ENCODE measurements around the gene SRGAP1. TPM values are rescaled to one million over a fixed set of nuclear protein-coding genes. Genes with fewer than 3 reads are reported as not detected.

The SRGAP1 gene
- total and polyA plus RNA-seq, 9 of the 15 experiments (the other 6 are each of a cell fraction or from before 2014, with no cell fraction given): 0.01 to 0.13 (median 0.04) TPM; not detected in 3

- TF ChIP-seq MYC (IDR thresholded peaks at IDR 0.05; ENCODE audit: low read depth, low read length): no peak
- TF ChIP-seq MYC (CRISPR knock-in tag; IDR thresholded peaks at IDR 0.05; ENCODE audit: borderline replicate concordance, low read depth): no peak
- TF ChIP-seq E2F5 (CRISPR knock-in tag; IDR thresholded peaks at IDR 0.05): no peak
These were observed 93.1 kb downstream of the SRGAP1 start (continued) for GRCh38 chr12:63937378-63938316.

- no peak overlapping the region for H3K9ac ChIP-seq (ENCODE audit: insufficient read depth in 1 of 2, low read depth in 2 of 2, low read length in 2 of 2)
- no peaks in the 10 kb centered on the region for H4K20me1 ChIP-seq (replicated peaks; ENCODE audit: control insufficient read depth, insufficient read depth, low read length)
- no TSS peak for BruUV-seq (replicated peaks)
- no peaks in the 10 kb centered on the region for H3K9me3 ChIP-seq (replicated peaks; ENCODE audit: control insufficient read depth, insufficient read depth, low read depth, low read length)
- in situ Hi-C loops (cut with MboI) (no loop called here), intact Hi-C loops (cut with micrococcal nuclease) (no loop called here)
- 1% methylated on average over 7 of the region's 7 CpGs for WGBS (ENCODE audit: insufficient coverage, low coverage, missing lambda C conversion rate)
- no peaks in the 10 kb centered on the region for H3K79me2 ChIP-seq (ENCODE audit: control insufficient read depth, insufficient read depth, low read length)
- ChIA-PET POLR2A (no interaction called here), CTCF (ENCODE audit: low intra/inter-chr PET ratio) (no interaction called here)
- H3K36me3 ChIP-seq (ENCODE audit: control insufficient read depth, insufficient read depth, low read length): no peaks in the 10 kb centered on the region
- H2AFZ ChIP-seq (ENCODE audit: low read depth, low read length): no peak overlapping the region
- FAIRE-seq: no peak
- no peak for ATAC-seq
- no peak overlapping the region for H3K27ac ChIP-seq (ENCODE audit: extremely low read depth, low read depth, low read length)
- no peaks in the 10 kb centered on the region for H3K9me1 ChIP-seq (ENCODE audit: control insufficient read depth, insufficient read depth, low read length)
- DNase-seq (ENCODE audit: extremely low read depth in 1 of 4, low spot score in 3 of 4): no peak
- H3K4me2 ChIP-seq (ENCODE audit: insufficient read depth, low read length): no peak overlapping the region
- H3K27me3 ChIP-seq (ENCODE audit: control insufficient read depth in 2 of 2, insufficient read depth in 2 of 2, low read length in 2 of 2): peaks cover 0 to 9% of the 10 kb centered on the region in 2 experiments; a peak in 1 of 5 replicates
- H3K4me3 ChIP-seq: no peak overlapping the region
- no peak for TF ChIP-seq ZFP1 (CRISPR knock-in tag; IDR thresholded peaks at IDR 0.05)
- H3K4me1 ChIP-seq (replicated peaks in 1 of 2; ENCODE audit: control insufficient read depth in 2 of 2, insufficient read depth in 2 of 2, low read length in 2 of 2): no peaks in the 10 kb centered on the region
These were observed 96.0 kb downstream of the SRGAP1 start for GRCh38 chr12:63940310-63941005.

All from K562 (cell line).